MM.1S (cell line): ENCODE measurements around the gene MAPK12.

Experiments used
- EZH2phosphoT487 ChIP-seq: fragments of 300-600 bp; sonication (generic); IDR thresholded peaks from 2 replicates; pipeline ENCODE4 v1.6.1; 2018; ENCODE audit warnings: antibody characterized with exemption, low read length
- TF ChIP-seq, protein P1 (sequence below): fragments of 300-600 bp; sonication (generic); IDR thresholded peaks from 2 replicates; pipeline ENCODE4 v1.5.1; 2016; ENCODE audit warnings: antibody characterized with exemption, low read length, mixed read lengths

DNA sequence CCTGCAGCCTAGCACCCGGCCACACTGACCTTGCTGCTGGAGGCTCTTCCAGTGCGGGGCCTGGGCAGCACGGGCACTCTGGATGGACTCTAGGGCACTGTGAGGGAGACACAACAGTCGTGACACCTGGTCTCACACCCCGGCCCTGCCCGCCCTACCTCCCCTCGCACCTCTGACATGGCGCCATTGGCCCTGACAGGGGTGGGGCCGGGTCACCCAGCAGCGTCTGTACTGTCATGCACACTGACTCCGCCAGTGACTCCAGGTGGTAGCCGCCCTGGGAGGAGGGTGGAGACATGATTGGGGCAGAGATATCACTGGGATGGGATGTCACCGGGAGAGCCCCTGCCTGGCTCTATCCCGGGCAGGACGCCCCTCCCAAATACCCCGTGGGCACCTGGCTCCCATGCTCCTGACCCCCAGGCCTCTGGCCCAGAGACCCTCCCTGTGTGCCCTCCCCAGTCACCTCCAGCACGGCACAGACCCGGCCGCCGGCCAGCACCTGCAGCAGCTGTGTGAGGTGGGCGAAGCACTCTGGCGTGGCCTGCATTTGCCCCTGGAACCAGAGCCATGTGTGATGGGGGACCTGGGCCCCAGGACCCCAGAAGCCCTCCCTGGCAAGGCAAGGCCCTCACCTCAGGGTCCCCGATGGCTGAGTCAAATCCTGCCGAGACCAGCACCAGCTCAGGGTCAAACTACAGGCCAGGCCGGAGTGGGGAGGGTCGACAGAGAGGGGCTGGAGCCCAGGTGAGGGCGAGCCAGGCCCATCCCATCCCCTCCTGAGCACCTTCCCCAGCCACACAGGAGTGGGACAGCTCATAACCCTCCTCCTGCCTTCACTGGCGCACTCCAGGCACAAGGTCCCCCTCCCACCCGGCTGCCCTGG is 13.0 kb downstream of the MAPK12 start:
- TF ChIP-seq EZH2phosphoT487 = no peak
- TF ChIP-seq, protein P1, sequence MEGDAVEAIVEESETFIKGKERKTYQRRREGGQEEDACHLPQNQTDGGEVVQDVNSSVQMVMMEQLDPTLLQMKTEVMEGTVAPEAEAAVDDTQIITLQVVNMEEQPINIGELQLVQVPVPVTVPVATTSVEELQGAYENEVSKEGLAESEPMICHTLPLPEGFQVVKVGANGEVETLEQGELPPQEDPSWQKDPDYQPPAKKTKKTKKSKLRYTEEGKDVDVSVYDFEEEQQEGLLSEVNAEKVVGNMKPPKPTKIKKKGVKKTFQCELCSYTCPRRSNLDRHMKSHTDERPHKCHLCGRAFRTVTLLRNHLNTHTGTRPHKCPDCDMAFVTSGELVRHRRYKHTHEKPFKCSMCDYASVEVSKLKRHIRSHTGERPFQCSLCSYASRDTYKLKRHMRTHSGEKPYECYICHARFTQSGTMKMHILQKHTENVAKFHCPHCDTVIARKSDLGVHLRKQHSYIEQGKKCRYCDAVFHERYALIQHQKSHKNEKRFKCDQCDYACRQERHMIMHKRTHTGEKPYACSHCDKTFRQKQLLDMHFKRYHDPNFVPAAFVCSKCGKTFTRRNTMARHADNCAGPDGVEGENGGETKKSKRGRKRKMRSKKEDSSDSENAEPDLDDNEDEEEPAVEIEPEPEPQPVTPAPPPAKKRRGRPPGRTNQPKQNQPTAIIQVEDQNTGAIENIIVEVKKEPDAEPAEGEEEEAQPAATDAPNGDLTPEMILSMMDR = no peak
